Activated CD4-positive, alpha-beta T cell treated with anti-CD3 and anti-CD28 coated beads for 24 hours (primary cell): Measurements from ENCODE around the gene IBA57.
"Not testable (repeated sequence)": the region's sequence is repeated elsewhere in the genome, so short reads cannot be mapped to it uniquely, and the experiment has no call there.

Experiments
- DNase-seq, 2 donors: peaks; one replicate each; pipeline ENCODE4 v3.0.0-alpha.2; 2020; ENCODE audit warnings: low read depth in 2 of 2

IBA57 gene

DNA sequence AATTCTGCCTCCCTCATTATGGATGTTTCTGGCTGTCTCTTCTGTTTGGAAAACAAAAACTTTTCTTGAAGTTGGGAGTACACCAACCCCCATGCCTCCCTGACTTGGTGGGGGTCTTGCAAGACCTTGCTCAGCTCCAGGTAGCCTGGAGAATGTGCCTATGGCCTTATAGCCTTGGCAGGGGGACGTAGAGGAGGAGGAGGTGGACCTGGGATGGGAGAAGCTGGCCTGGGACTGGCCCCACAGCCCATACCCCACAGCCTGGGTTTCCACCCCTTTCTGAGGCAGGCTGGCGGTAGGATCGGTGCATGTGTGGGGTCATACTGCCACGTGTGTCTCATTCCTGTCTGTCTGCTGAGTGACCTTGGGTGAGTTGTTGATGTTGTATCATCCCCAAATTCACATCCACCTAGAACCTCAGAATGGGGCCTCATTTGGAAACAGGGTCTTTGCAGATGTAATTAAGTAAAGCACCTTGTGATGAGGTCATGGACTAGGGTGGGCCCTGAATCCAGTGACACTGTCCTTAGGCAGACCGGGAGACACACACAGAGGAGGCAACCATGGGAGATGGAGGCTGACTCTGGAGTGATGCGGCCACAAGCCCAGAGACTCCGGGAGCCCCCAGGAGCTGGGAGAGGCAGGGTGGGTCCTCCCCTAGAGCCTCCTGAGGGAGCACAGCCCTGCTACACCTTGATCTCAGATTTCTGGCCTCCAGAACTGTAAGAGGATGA lies 60.7 kb downstream of the IBA57 start:
- no peak for DNase-seq

DNA sequence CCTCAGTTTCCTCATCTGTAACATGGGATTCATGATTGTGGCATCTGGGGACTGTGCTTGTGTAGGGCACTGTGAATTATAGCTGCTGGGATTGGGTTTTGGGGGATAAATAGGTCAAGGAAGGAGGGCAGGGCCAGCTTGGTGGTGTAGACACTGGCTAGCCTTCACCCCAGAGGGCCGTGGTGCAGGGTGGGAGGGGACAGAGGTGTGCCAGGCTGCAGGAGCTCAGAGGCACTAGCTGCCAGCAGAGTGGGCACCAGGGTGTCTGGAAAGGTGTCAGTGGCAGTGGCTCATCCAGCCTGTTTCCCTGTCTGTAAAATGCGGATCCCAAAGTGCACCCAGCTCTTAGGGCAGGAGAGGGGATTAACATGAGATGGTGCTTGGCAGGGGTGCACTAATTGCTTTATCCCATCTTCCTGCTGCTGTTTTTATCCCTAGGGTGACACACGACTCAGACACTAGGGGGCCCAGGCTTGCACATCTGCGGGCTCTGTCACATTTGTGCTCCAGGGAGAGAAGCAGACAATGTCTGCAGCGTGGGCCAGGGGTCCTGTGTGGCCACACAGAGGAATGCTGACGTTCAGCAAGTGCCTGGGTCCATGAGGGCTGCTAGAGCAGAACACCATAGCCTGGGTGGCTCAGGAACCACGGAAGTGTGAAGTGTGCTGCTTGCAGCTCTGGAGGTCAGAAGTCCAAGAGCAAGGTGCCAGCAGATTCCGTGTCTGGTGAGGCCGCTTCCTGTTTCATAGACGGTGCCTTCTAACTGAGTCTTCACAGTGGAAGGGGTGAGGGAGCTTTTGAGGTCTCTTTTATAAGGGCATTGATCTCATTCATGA lies 61.6 kb downstream of the IBA57 start:
- DNase-seq = no peak

DNA sequence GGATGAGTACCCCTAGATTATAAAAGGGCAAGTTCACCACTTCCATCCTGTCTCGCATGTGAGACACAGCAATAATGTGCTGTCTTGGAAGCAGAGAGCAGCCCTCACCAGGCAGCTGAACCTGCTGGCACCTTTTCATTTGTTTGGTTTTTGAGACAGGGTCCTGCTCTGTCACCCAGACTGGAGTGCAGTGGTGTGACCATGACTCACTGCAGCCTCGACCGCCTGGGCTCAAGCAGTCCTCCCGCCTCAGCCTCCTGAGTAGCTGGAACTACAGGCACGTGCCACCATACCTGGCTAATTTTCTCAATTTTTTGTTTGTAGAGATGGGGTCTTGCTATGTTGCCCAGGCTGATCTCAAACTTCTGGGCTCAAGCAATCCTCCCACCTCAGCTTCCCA lies 62.5 kb downstream of the IBA57 start:
- DNase-seq = not testable (repeated sequence)

DNA sequence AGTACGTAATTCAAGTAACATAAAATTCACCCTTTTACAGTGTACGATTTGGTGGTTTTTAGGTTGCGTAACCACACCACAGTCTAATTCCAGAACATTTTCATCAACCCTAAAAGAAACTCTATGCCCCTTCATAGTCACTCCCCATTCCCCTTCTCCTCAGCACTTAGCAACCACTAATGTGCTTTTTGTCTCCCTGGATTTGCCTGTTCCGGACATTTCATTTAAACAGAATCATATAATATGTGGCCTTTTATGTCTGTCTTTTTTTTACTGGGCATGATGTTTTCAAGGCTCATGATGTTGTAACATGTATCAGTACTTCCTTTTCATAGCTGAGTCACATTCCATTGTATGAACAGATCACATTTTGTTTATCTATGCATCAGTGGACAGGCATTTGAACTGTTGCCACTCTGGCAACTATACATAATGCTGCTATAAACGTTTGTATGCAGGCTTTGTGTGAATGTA lies 63.0 kb downstream of the IBA57 start:
- DNase-seq = no peak

DNA sequence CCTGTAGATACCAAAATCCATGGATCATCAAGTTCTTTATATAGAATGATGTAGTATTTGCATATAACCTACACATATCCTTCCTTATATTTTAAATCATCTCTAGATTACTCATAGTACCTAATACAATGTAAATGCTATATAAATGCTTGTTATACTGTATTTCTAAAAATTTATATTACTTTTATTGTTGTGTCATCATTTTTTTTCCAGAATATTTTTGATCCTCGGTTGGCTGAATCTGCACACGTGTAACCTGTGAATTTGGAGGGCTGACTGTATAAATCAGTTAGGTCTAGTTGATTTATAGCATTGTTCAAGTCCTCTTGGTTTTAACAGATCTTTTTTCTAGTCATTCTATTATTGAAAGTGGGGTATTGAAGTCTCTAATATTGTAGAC lies 65.6 kb downstream of the IBA57 start:
- no peak for DNase-seq
